Suprapubic skin (tissue), 3 donors: ENCODE data around the gene KRT76.

Experiments used
- EP300 ChIP-seq: sonication (generic); formaldehyde crosslinking; IDR thresholded peaks from one replicate; pipeline ENCODE4 v1.6.1; 2017; ENCODE audit warnings: antibody characterized with exemption
- POLR2A ChIP-seq, 2 donors: fragments of 450-650 bp; IDR thresholded peaks; one replicate each; pipeline ENCODE4 v1.6.1; 2017; ENCODE audit warnings: antibody characterized with exemption in 2 of 2, mild to moderate bottlenecking in 2 of 2, moderate library complexity in 2 of 2
- TF ChIP-seq, protein P1 (sequence below), 2 donors: fragments of 200-600 bp in 1 of 2; fragments of 450-650 bp in 1 of 2; sonication (generic) in 1 of 2; IDR thresholded peaks; one replicate each; pipeline ENCODE4 v1.5.1; 2016 to 2019; ENCODE audit warnings: antibody characterized with exemption in 2 of 2, mild to moderate bottlenecking in 1 of 2, moderate library complexity in 1 of 2

DNA sequence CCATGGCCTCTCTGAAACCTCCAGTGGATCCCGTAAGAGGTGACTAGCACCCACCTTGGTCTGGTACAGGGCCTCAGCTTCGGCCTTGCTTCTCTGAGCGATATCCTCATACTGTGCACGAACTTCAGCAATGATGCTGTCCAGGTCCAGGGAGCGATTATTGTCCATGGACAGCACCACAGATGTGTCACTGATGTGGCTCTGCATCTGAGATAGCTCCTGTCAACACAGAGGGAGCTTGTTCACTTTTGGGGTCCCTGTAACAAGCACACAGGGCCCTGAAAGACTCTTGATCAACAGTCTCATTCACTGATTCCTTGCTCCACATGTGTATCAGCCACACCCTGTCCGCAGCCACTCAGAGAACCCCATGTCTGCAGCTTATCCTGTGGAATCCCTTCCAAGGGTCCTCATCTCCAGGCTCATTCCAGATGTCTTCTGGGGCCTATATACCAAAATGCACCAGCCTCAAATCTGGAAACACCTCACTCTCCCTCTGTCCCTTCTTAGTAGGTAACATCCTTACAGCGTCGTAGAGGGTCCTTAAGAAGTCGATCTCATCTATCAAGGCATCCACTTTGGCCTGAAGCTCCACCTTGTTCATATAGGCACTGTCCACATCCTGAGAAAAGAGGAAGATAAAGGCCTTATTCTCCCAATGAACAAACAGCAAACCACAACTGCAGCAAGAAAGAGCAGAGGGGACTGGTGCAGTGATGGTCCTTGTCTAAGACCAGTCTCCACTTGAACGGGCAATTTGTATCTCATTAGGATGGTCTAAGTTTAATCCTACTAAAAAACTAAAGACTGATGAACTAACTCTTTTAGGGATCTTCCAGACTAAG lies 15.3 kb upstream of the KRT76 start:
- no peak for TF ChIP-seq POLR2A (IDR thresholded peaks at IDR 0.05)
- no peak for TF ChIP-seq EP300
- TF ChIP-seq, protein P1, sequence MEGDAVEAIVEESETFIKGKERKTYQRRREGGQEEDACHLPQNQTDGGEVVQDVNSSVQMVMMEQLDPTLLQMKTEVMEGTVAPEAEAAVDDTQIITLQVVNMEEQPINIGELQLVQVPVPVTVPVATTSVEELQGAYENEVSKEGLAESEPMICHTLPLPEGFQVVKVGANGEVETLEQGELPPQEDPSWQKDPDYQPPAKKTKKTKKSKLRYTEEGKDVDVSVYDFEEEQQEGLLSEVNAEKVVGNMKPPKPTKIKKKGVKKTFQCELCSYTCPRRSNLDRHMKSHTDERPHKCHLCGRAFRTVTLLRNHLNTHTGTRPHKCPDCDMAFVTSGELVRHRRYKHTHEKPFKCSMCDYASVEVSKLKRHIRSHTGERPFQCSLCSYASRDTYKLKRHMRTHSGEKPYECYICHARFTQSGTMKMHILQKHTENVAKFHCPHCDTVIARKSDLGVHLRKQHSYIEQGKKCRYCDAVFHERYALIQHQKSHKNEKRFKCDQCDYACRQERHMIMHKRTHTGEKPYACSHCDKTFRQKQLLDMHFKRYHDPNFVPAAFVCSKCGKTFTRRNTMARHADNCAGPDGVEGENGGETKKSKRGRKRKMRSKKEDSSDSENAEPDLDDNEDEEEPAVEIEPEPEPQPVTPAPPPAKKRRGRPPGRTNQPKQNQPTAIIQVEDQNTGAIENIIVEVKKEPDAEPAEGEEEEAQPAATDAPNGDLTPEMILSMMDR (IDR thresholded peaks at IDR 0.05) = no peak
